HTR-8/SVneo (cell line): ENCODE measurements around the gene RRAS2.
"Not testable (repeated sequence)": the region's sequence is repeated elsewhere in the genome, so short reads cannot be mapped to it uniquely, and the experiment has no call there.

Experiments used
- DNase-seq: peaks from one replicate; pipeline ENCODE4 v3.0.0; 2011; ENCODE audit warnings: low spot score, mixed read lengths; ENCODE audit not compliant: insufficient read length
- FAIRE-seq: peaks from 2 replicates; lab custom pipeline; 2011; peaks lifted over from hg19 to GRCh38; lab: Jason Lieb, UNC

The RRAS2 gene

GRCh38 chr11:14373941-14374646, 15.1 kb upstream of the RRAS2 start:
- FAIRE-seq (no peak), DNase-seq (no peak)

- no peak for DNase-seq
- FAIRE-seq = no peak
Measured at GRCh38 chr11:14372011-14372410, 13.0 kb upstream of the RRAS2 start.

- no peak for FAIRE-seq
- no peak for DNase-seq
Measured at GRCh38 chr11:14371249-14371648, 12.3 kb upstream of the RRAS2 start.

- FAIRE-seq = no peak
Measured at GRCh38 chr11:14370496-14370895, 11.5 kb upstream of the RRAS2 start.

GRCh38 chr11:14369598-14369997, 10.6 kb upstream of the RRAS2 start:
- DNase-seq (no peak), FAIRE-seq (peak; percentile 31)

More at GRCh38 chr11:14370496-14370895, 11.5 kb upstream of the RRAS2 start:
- DNase-seq = no peak

GRCh38 chr11:14366936-14367335, 8.0 kb upstream of the RRAS2 start:
- no peak for DNase-seq
- FAIRE-seq = no peak

GRCh38 chr11:14364322-14364721, 5.3 kb upstream of the RRAS2 start:
- no peak for FAIRE-seq
- DNase-seq = no peak

- DNase-seq (no peak), FAIRE-seq (no peak)
Measured at GRCh38 chr11:14362611-14363010, 3.6 kb upstream of the RRAS2 start.

GRCh38 chr11:14361951-14362350, 3.0 kb upstream of the RRAS2 start:
- no peak for FAIRE-seq
- DNase-seq = no peak

- DNase-seq (no peak), FAIRE-seq (no peak)
Measured at GRCh38 chr11:14360976-14361375, 2.0 kb upstream of the RRAS2 start.

GRCh38 chr11:14359501-14360031, 583 bp upstream of the RRAS2 start:
- FAIRE-seq (no peak), DNase-seq (no peak)

- DNase-seq (peak; percentile 65), FAIRE-seq (no peak)
Measured at GRCh38 chr11:14357881-14358728, 878 bp downstream of the RRAS2 start.

- FAIRE-seq = no peak
Measured at GRCh38 chr11:14356342-14356741, 2.6 kb downstream of the RRAS2 start.

GRCh38 chr11:14354604-14355003, 4.4 kb downstream of the RRAS2 start:
- not testable (repeated sequence) for DNase-seq, FAIRE-seq

More at GRCh38 chr11:14356342-14356741, 2.6 kb downstream of the RRAS2 start:
- DNase-seq = no peak

GRCh38 chr11:14350716-14351238, 8.2 kb downstream of the RRAS2 start:
- FAIRE-seq = no peak

GRCh38 chr11:14350215-14350614, 8.8 kb downstream of the RRAS2 start:
- FAIRE-seq = no peak
- DNase-seq = no peak

More at GRCh38 chr11:14350716-14351238, 8.2 kb downstream of the RRAS2 start:
- DNase-seq = no peak

- DNase-seq = no peak
- no peak for FAIRE-seq
Measured at GRCh38 chr11:14347991-14348390, 11.0 kb downstream of the RRAS2 start.

GRCh38 chr11:14347494-14347893, 11.5 kb downstream of the RRAS2 start:
- DNase-seq (no peak), FAIRE-seq (no peak)

- FAIRE-seq = no peak
- DNase-seq = no peak
Measured at GRCh38 chr11:14346303-14346955, 12.6 kb downstream of the RRAS2 start.

- DNase-seq (no peak), FAIRE-seq (no peak)
Measured at GRCh38 chr11:14345668-14346067, 13.3 kb downstream of the RRAS2 start.
